Measurements from ENCODE around the gene YWHAB.
"Not testable (repeated sequence)": the region's sequence is repeated elsewhere in the genome, so short reads cannot be mapped to it uniquely, and the experiment has no call there.

The YWHAB gene

DNA sequence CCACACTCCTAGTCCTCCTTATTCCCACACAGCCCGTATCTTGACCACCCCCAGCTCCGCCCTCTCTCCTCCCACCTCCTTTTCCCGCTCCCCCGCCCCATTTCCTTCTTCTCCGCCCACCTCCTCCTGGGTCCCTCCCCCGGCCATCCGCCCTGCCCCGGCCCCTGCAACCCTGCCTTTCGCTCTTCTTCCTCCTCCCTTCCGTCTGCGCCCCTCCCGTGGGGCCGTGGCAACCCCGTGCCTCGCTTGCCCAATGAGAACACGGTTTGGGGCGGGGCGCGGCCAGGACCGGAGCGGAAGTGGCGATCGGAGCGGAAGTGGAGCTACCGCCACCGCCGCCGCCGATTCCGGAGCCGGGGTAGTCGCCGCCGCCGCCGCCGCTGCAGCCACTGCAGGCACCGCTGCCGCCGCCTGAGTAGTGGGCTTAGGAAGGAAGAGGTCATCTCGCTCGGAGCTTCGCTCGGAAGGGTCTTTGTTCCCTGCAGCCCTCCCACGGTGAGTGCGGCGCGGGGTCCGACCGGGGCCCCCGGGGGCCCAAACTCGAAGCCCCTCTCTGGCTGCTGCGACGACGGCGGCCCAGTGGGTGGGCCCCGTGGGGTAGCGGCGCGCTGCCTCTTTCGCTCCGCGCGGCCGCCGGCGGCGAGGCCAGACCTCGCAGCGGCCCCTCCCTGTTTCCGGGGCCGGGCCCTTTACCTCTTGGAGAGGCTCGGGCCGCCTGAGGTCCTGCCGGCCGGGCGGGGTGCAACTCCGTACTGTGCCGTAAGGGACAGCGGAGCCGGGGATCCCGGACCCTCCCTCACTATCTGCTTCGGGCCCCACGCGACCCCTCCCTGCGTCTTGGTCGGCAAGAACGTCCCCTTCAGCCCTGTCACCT lies at the start of gene YWHAB:
Gene YWHAB, plus strand, starts transcription at position 314 of the 874 bp plus-strand sequence. CDS start 15,829 bp downstream, outside the sequence.
- DNase-seq (ENCODE audit: low read depth in 2 of 2), result peak; percentile 94 to 99

- no peak for DNase-seq (ENCODE audit: low read depth in 2 of 2)
These were observed 48.8 kb upstream of the YWHAB start for GRCh38 chr20:44836601-44837120.

- no peak for DNase-seq (ENCODE audit: low read depth in 2 of 2)
These were observed 47.6 kb upstream of the YWHAB start for GRCh38 chr20:44837946-44838345.

GRCh38 chr20:44838521-44838920 lies 47.0 kb upstream of the YWHAB start:
- DNase-seq (ENCODE audit: low read depth in 2 of 2), result no peak

GRCh38 chr20:44839481-44839880 lies 46.0 kb upstream of the YWHAB start:
- DNase-seq (ENCODE audit: low read depth in 2 of 2), result no peak

DNA sequence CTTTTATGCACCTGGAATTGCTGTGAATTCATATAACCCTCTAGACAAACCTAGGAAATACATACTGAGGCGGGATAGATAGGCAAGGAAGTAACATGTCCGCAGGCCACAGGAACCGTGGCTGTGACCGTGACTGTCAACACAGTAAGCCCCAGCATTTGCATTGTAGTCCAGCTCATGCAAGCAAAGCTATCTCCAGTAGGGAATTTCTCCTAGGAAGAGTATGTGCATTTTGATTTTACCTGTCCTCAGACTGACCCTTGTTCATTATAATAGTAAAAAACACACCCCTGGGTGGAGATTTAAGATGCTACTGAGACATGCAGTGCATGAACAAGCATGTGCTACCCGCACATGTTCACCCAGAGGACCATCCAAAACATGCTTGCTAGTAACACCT lies 44.7 kb upstream of the YWHAB start:
- no peak for DNase-seq (ENCODE audit: low read depth in 2 of 2)

DNA sequence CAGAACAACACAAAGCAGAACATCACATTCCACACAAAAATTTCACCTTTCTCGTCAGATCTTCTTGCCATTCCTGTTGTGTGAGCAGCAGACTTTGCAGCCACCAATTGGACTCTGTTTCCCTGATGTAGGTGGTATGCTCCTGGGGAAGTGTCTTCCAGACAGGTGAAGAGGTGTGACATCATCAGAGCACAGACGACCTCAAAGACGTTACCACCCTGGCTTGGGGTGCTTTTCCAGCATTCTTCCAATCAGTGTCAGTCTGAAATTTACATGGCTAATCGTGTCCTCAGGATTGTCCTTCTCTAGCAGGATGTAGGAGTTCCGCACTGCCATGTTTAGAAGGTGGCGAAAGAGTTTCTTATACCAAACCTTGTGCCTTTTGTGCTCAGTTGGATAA lies 43.5 kb upstream of the YWHAB start:
- no peak for DNase-seq (ENCODE audit: low read depth in 2 of 2)

- no peak for DNase-seq (ENCODE audit: low read depth in 2 of 2)
These were observed 41.6 kb upstream of the YWHAB start for GRCh38 chr20:44843876-44844275.

GRCh38 chr20:44848254-44849015 lies 37.1 kb upstream of the YWHAB start:
- no peak for DNase-seq (ENCODE audit: low read depth in 2 of 2)

DNA sequence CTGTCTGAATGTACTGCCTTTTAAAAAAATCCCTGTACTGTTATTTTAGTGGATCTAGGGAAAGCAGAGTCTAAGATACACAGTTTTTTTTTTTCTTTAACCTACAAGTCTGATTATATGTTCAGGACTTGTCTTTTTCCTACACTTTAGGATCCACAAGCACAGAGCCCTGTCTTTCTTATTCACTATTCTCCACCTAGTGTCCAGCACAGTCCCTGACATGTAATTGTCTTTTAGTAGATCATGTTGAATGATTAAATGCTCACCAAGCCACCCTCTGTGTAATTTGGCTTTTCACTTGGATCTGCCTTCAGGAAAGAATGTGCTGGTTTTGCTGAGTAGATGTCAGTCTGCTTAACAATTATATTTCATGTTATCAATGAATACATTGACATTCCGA lies 35.8 kb upstream of the YWHAB start:
- no peak for DNase-seq (ENCODE audit: low read depth in 2 of 2)

DNA sequence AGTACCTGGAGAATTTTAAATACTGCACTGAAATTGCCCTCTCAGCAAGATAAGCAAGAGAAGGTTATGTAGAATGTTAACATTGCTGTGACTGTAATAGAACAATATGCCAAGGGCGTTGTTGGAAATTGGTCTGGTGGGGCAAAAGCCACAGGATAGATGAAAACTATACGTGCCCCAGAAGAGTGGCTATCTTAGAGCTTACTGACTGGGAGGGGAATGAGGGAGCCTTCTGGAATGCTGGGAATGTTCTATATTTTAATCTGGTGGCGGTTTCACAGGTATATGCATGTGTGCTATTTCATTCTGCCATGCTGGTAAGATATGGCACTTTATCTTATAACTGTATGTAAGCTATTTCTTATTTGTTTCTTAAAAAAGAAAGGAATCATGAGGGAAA lies 35.2 kb upstream of the YWHAB start:
- no peak for DNase-seq (ENCODE audit: low read depth in 2 of 2)

- DNase-seq (ENCODE audit: low read depth in 2 of 2), result no peak
These were observed 34.7 kb upstream of the YWHAB start for GRCh38 chr20:44850837-44851236.

DNA sequence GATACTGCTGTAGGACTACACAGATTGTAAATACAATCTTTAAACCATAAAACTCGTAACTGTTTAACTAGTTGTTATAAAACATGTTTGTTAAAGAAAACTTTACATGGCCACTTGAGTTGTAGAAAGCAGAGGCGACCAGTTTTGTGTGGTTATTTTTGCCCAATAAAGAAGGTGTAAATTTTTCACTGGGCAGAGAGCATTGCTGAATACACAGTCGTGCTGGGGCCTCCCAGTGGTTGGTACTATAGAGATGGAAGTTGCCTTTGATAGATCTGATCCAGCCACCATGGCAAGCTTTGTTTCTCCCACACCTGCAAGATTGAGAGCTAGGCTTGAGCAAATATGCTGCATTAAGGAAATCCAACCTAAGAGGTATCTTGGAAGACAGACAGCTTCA lies 34.0 kb upstream of the YWHAB start:
- DNase-seq (ENCODE audit: low read depth in 2 of 2), result no peak

- no peak for DNase-seq (ENCODE audit: low read depth in 2 of 2)
These were observed 29.1 kb upstream of the YWHAB start for GRCh38 chr20:44856442-44856841.

DNA sequence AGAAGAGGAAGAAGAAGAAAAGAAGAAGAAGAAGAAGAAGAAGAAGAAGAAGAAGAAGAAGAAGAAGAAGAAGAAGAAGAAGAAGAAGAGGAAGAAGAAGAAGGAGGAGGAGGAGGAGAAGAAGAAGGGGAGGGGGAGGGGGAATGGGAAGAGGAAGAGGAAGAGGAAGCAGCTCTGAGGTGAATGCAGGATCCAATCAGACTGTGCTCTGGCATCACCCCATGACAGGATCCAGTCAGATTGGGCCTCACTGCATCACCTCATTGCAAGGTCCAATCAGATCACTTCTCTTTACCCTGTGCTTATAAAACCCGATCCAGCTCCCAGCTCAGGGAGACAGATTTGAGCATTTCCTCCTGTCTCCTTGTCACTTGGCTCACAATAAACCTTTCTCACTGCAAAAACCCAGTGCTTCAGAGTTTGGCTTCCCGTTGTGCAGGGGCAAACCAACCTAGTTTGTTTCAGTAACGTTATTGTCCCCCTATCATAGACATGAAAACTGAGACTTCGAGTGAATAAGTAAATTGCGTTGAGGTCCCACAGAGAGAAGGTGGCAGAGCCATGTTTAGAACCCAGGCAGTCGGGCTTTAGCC lies 28.6 kb upstream of the YWHAB start:
- no peak for DNase-seq (ENCODE audit: low read depth in 2 of 2)

DNA sequence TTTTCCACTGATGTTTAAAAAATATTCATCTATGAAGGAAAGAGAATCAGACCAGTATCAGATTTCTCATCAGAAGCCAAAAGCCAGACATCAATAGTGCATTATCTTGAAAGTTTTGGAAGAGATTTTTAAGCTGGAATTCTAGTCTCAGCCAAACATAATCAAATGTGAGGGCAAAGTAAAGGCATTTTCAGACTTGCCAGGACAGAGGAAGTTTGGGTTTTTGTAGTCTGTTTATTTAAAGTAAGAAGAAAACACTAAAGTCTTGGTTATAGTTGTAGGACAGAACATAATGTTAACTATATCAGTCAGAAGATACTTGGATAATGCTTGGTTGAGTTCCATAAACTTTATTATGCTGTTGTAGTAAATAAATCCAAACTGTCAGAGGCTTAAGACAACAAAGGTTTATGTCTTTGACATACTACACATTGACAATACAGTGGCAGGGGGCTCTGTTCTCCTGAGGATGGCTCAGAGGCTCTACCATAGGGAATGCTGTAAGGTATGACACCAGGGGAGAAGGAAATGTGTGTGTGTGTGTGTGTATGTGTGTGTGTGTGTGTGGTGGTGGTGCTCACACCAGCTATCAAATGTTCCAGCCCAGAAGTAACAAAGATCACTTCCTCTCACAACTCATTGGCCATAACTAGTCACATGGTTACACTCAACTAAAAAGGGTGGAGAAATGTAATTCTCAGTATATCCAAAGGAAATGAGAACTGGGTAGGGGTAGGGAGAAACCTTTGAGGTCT lies 26.7 kb upstream of the YWHAB start:
- DNase-seq (ENCODE audit: low read depth in 2 of 2), result no peak

DNA sequence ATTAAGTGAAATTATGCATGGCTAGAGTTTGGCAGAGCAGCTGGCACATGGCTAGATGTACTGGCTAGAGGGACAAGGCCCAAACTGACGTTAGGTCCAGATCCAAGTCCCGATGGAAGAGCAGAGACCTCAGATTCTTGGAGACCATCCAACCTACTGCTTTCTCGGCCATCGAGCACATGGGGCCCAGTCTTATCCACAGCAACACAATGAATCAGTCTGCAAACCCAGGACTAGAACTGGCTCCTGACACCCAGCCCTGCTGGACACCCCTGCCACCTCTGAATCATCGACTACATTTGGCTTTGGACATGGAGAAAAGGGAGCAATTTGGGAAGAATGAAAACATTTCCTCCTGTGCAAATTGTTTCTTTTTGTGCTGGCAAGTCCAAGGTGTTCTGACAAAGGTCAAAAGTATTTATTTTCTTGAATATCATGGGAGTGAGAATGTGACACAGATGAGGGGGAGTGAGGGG lies 23.9 kb upstream of the YWHAB start:
- DNase-seq (ENCODE audit: low read depth in 2 of 2), result no peak

DNA sequence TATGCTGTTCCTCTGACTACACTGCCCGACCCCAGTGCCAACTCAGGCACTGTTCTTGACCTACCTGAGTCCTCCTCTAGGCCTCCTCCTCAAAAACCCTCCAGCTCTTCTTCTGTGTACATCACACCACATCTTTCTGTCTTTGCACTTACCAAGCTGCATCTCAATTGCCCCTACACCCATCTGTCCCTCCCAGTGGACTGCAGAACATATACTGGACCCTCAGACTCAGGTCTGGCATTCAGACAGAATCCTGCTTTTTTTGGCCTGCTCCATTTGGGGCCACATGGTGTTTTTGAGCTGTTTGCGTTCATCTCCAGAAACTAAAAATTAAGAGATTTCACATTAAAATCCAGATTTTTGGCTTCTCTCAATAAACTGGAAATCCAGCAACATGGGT lies 23.2 kb upstream of the YWHAB start:
- DNase-seq (ENCODE audit: low read depth in 2 of 2), result no peak

GRCh38 chr20:44863365-44864084 lies 22.0 kb upstream of the YWHAB start:
- not testable (repeated sequence) for DNase-seq (ENCODE audit: low read depth in 2 of 2)

GRCh38 chr20:44864493-44864892 lies 21.0 kb upstream of the YWHAB start:
- not testable (repeated sequence) for DNase-seq (ENCODE audit: low read depth in 2 of 2)

Data from stimulated activated CD4-positive, alpha-beta T cell treated with anti-CD3 and anti-CD28 coated beads, Interleukin-12 subunit alpha, Interleukin-12 subunit beta, amount 100 ng/mL, for 24 hours (primary cell).